MCF 10A (cell line): Measurements from ENCODE around the gene ARSA. TPM values are rescaled to one million over a fixed set of nuclear protein-coding genes. Genes with fewer than 3 reads are reported as not detected.
"Not testable (repeated sequence)": the region's sequence is repeated elsewhere in the genome, so short reads cannot be mapped to it uniquely, and the experiment has no call there.

Experiments used
- BruUV-seq: library from RNA; stranded (reverse); fragments of 400-500 nt; replicated peaks from 2 replicates; lab custom pipeline; 2021; lab: Mats Ljungman, UMichigan
- CTCF ChIA-PET: fragments of 300-600 bp; sonication (Branson Sonifier 250); formaldehyde crosslinking; extraction: SDS; loops from one replicate; lab custom pipeline; 2021; ENCODE audit warnings: antibody characterized with exemption, inconsistent platforms; lab: Yijun Ruan, JAX
- POLR2A ChIA-PET: fragments of 300-600, 350-650 bp; sonication (Branson Sonifier 250); formaldehyde crosslinking; extraction: SDS; loops from one replicate; lab custom pipeline; 2020; ENCODE audit warnings: antibody characterized with exemption, inconsistent platforms; lab: Yijun Ruan, JAX
- DNase-seq: peaks from one replicate; pipeline ENCODE4 v3.0.0-alpha.2; 2018; ENCODE audit not compliant: unreplicated experiment
- H3K27ac Mint-ChIP-seq: one replicate; pipeline ENCODE4 v1.8.0; 2022; ENCODE audit warnings: mild to moderate bottlenecking, low read depth, mixed read lengths; ENCODE audit not compliant: unreplicated experiment
- H3K27me3 Mint-ChIP-seq: one replicate; pipeline ENCODE4 v1.8.0; 2022; ENCODE audit warnings: mixed read lengths; ENCODE audit not compliant: insufficient read depth, unreplicated experiment
- H3K36me3 Mint-ChIP-seq: one replicate; pipeline ENCODE4 v1.8.0; 2022; ENCODE audit warnings: mild to moderate bottlenecking, moderate library complexity, mixed read lengths; ENCODE audit not compliant: insufficient read depth, unreplicated experiment
- H3K4me1 Mint-ChIP-seq: one replicate; pipeline ENCODE4 v1.8.0; 2022; ENCODE audit warnings: mixed read lengths; ENCODE audit not compliant: insufficient read depth, unreplicated experiment
- H3K4me3 Mint-ChIP-seq: one replicate; pipeline ENCODE4 v1.8.0; 2022; ENCODE audit warnings: mild to moderate bottlenecking, moderate library complexity, mixed read lengths; ENCODE audit not compliant: unreplicated experiment
- H3K9me3 Mint-ChIP-seq: one replicate; pipeline ENCODE4 v1.8.0; 2022; ENCODE audit warnings: mixed read lengths; ENCODE audit not compliant: unreplicated experiment
- CTCF ChIP-seq: fragments of 200-600 bp; IDR thresholded peaks from one replicate; pipeline ENCODE4 v1.8.0; 2022; ENCODE audit warnings: antibody characterized with exemption, mild to moderate bottlenecking; ENCODE audit not compliant: unreplicated experiment
- intact Hi-C: fragments of 100-400 bp; cut with micrococcal nuclease; formaldehyde crosslinking; loops from 2 replicates; pipeline ENCODE4 v1.14.1; 2022
- total RNA-seq: library from RNA; stranded (reverse); gene quantifications from 2 replicates; pipeline ENCODE4 v1.2.3, GENCODE V29; 2022

Gene ARSA
- total RNA-seq, 1 experiment from 2014 or later, result 22.0 TPM

- TF ChIP-seq CTCF, result no peak
- POLR2A ChIA-PET, result no interaction called here
- peaks cover 39% of the 10 kb centered on the region for H3K27me3 Mint-ChIP-seq
- no peaks in the 10 kb centered on the region for H3K9me3 Mint-ChIP-seq
- H3K27ac Mint-ChIP-seq, result no peak overlapping the region
- H3K4me3 Mint-ChIP-seq, result no peak overlapping the region
- no peaks in the 10 kb centered on the region for H3K4me1 Mint-ChIP-seq
- no peaks in the 10 kb centered on the region for H3K36me3 Mint-ChIP-seq
- DNase-seq, result no peak
- intact Hi-C loops, result no loop called here
- BruUV-seq, result no TSS peak
- CTCF ChIA-PET, result no interaction called here
Measured at GRCh38 chr22:50665212-50665611, 37.3 kb upstream of the ARSA start.

- Mint-ChIP-seq H3K4me3 (no peak overlapping the region), H3K27me3 (peaks cover 27% of the 10 kb centered on the region), H3K4me1 (peaks cover 11% of the 10 kb centered on the region), H3K27ac (no peak overlapping the region), H3K9me3 (no peaks in the 10 kb centered on the region), H3K36me3 (no peaks in the 10 kb centered on the region)
- intact Hi-C loops, result no loop called here
- DNase-seq, result no peak
- CTCF ChIA-PET, result no interaction called here
- BruUV-seq, result no TSS peak
- POLR2A ChIA-PET, result interaction anchor here (0.6 kb wide), 1 partner anchor 214 kb away, joined by 3 read pairs; no protein-coding TSS in a partner anchor
- TF ChIP-seq CTCF, result no peak
Measured at GRCh38 chr22:50660306-50660705, 32.4 kb upstream of the ARSA start.

DNA sequence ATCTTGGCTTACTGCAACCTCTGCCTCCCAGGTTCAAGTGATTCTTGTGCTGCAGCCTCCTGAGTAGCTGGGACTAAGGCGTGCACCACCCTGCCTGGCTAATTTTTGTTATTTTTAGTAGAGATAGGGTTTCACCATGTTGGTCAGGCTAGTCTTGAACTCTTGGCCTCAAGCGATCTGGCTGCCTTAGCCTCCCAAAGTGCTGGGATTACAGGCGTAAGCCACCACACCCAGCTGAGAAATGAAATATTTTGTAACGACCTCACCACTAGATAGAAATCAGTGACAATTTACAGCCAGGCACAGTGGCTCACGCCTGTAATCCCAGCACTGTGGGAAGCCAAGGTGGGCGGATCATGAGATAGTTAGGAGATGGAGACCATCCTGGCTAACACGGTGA lies 31.8 kb upstream of the ARSA start:
- H3K36me3 Mint-ChIP-seq, H3K27ac Mint-ChIP-seq, DNase-seq, H3K9me3 Mint-ChIP-seq, CTCF ChIA-PET, intact Hi-C loops, H3K4me3 Mint-ChIP-seq, BruUV-seq: not testable (repeated sequence)
- peaks cover 11% of the 10 kb centered on the region for H3K4me1 Mint-ChIP-seq
- H3K27me3 Mint-ChIP-seq, result peaks cover 27% of the 10 kb centered on the region
- POLR2A ChIA-PET, result interaction anchor here (0.6 kb wide), 1 partner anchor 18 kb away, joined by 4 read pairs; no protein-coding TSS in a partner anchor

DNA sequence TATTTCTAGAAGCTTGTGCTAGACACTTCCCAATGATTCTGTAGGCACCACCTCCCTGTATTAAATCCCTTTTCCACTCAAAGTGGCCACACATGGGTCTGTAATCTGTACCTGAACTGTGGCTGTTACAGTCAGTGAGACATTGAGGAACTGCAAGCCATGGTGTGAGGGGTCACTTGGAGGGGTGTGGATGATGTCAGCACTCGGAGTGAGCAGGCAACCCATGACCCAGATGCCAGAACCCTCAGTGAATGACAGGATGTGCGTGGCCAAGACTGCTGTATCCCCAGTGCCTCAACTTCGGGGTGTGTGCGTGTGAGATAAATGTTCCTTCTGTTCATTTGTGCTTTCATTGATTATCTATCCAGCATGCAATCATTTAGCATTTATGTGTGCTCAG lies 30.0 kb upstream of the ARSA start:
- intact Hi-C loops, result no loop called here
- no TSS peak for BruUV-seq
- Mint-ChIP-seq H3K27ac (no peak overlapping the region), H3K9me3 (no peaks in the 10 kb centered on the region), H3K36me3 (no peaks in the 10 kb centered on the region), H3K4me1 (peaks cover 11% of the 10 kb centered on the region), H3K4me3 (no peak overlapping the region), H3K27me3 (peaks cover 21% of the 10 kb centered on the region)
- no peak for DNase-seq
- TF ChIP-seq CTCF, result no peak
- CTCF ChIA-PET, result interaction anchor here (1.1 kb wide), 1 partner anchor 34 kb away, joined by 3 read pairs; no protein-coding TSS in a partner anchor
- POLR2A ChIA-PET, result interaction anchor here (0.7 to 1.0 kb wide), 2 partner anchors 30 to 31 kb away, joined by 3 read pairs; partner anchors contain the start of gene ARSA
